Measurements from ENCODE around the gene ZRSR2.

ZRSR2 gene

GRCh38 chrX:15854080-15854655 is 63.9 kb downstream of the ZRSR2 start:
- DNase-seq: peak in 1 of 2 donors; percentile 33

- peak; percentile 87 to 89 for DNase-seq
Observed at GRCh38 chrX:15854712-15855567, 64.7 kb downstream of the ZRSR2 start, which contains the start of gene AP1S2. Gene AP1S2 (minus strand): TSS chrX:15854813. CDS start chrX:15852524, 2,289 bp downstream.

- DNase-seq: peak in 1 of 2 donors; percentile 23
Observed at GRCh38 chrX:15855568-15856221, 65.4 kb downstream of the ZRSR2 start.

GRCh38 chrX:15856222-15856587 is 65.9 kb downstream of the ZRSR2 start:
- peak; percentile 35 to 45 for DNase-seq

- no peak for DNase-seq
Observed at GRCh38 chrX:15856636-15857035, 66.4 kb downstream of the ZRSR2 start.

GRCh38 chrX:15858051-15858450 is 67.8 kb downstream of the ZRSR2 start:
- DNase-seq: no peak

GRCh38 chrX:15860921-15861320 is 70.6 kb downstream of the ZRSR2 start:
- peak; percentile 48 to 78 for DNase-seq

- DNase-seq: peak in 1 of 2 donors; percentile 18
Observed at GRCh38 chrX:15864023-15864422, 73.7 kb downstream of the ZRSR2 start.

GRCh38 chrX:15864629-15865028 is 74.3 kb downstream of the ZRSR2 start:
- no peak for DNase-seq

GRCh38 chrX:15866147-15866546 is 75.9 kb downstream of the ZRSR2 start:
- no peak for DNase-seq

GRCh38 chrX:15869695-15870094 is 79.4 kb downstream of the ZRSR2 start:
- no peak for DNase-seq

- DNase-seq: no peak
Observed at GRCh38 chrX:15870310-15870709, 80.0 kb downstream of the ZRSR2 start.
